Measurements from ENCODE around the gene ZXDC.

ZXDC gene

DNA sequence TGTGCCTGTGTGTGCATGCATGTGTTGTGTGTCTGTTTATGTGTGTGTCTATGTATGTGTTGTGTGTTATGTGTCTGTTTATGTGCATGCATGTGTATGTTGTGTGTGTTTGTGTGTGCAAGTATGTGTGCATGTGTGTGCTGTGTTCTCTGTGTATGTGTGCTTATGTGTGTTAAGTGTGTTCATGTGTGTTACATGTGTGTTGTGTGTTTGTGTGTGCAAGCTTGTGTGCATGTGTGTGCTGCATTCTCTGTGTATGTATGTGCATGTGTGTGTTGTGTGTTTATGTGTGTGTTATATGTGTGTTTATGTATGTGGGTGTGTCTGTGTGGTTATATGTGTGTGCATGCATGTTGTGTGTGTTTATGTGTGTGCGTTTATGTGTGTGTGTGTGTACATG lies 27.0 kb upstream of the ZXDC start:
- no peak overlapping the region for H3K9ac ChIP-seq (ENCODE audit: insufficient read length)

DNA sequence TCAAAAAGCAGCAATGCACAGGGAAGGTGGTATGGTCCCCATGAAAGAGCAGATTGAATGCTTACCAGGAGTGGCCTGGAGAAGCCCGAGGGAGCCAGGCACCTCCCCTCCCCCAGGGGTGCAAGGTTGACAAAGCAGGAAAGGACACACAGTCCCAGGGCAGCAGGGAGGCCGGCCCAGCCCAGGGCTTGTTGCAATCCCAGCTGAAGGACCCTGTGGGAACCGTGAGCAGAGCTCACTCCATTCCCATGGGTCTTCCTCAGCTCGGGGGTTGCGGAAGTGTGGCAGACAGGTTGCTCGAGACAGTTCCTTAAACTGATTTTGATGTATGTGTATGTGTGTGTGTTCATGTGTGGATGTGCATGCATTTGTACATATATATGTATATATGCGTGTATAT lies 26.0 kb upstream of the ZXDC start:
- Histone ChIP-seq H3K36me3 (ENCODE audit: insufficient read depth, low read length) (no peaks in the 10 kb centered on the region), H3K27ac (no peak overlapping the region), H3K9ac (ENCODE audit: insufficient read length) (no peak overlapping the region), H3K9me3 (ENCODE audit: low read depth, low read length) (no peaks in the 10 kb centered on the region), H3K4me3 (no peak overlapping the region)
- TF ChIP-seq FOXP2 (optimal IDR thresholded peaks at IDR 0.05; ENCODE audit: control extremely low read depth, extremely low read length, insufficient read depth) (no peak), EZH2 (IDR thresholded peaks at IDR 0.05) (no peak), POLR2AphosphoS5 (IDR thresholded peaks at IDR 0.05; ENCODE audit: borderline replicate concordance, low read depth, low read length) (no peak)
- no peak for DNase-seq (ENCODE audit: low read depth, low spot score)

More for the DNA sequence above, 27.0 kb upstream of the ZXDC start:
- Histone ChIP-seq H3K36me3 (ENCODE audit: insufficient read depth, low read length) (no peaks in the 10 kb centered on the region), H3K27ac (no peak overlapping the region), H3K9me3 (ENCODE audit: low read depth, low read length) (no peaks in the 10 kb centered on the region), H3K4me3 (no peak overlapping the region)
- DNase-seq (ENCODE audit: low read depth, low spot score) = no peak
- TF ChIP-seq POLR2AphosphoS5 (IDR thresholded peaks at IDR 0.05; ENCODE audit: borderline replicate concordance, low read depth, low read length) = no peak
- no peak for TF ChIP-seq EZH2 (IDR thresholded peaks at IDR 0.05)
- no peak for TF ChIP-seq FOXP2 (optimal IDR thresholded peaks at IDR 0.05; ENCODE audit: control extremely low read depth, extremely low read length, insufficient read depth)

DNA sequence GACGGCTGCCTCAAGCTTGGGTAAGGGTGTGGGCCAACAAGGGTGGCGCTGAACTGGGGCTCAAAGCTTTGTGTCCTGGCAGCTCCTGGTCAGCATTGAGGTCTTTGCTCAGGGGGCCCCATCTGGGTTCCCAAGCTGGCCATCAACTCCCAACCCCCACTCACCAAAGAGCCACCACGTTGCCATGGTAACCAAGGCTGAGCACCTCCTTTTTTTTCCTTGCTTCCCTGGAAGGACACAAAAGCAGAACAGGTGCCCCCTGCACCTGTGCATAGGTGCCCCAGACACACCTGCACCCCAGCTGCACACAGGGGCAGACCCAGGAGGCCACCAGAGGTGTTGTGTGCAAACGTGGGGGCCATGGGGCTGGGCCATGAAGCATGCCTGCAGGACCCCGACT lies 25.4 kb upstream of the ZXDC start:
- no peaks in the 10 kb centered on the region for H3K36me3 ChIP-seq (ENCODE audit: insufficient read depth, low read length)
- no peak for DNase-seq (ENCODE audit: low read depth, low spot score)
- no peak overlapping the region for H3K27ac ChIP-seq
- H3K9me3 ChIP-seq (ENCODE audit: low read depth, low read length) = no peaks in the 10 kb centered on the region
- no peak overlapping the region for H3K4me3 ChIP-seq
- no peak overlapping the region for H3K9ac ChIP-seq (ENCODE audit: insufficient read length)
- TF ChIP-seq EZH2 (IDR thresholded peaks at IDR 0.05) (no peak), POLR2AphosphoS5 (IDR thresholded peaks at IDR 0.05; ENCODE audit: borderline replicate concordance, low read depth, low read length) (no peak)

DNA sequence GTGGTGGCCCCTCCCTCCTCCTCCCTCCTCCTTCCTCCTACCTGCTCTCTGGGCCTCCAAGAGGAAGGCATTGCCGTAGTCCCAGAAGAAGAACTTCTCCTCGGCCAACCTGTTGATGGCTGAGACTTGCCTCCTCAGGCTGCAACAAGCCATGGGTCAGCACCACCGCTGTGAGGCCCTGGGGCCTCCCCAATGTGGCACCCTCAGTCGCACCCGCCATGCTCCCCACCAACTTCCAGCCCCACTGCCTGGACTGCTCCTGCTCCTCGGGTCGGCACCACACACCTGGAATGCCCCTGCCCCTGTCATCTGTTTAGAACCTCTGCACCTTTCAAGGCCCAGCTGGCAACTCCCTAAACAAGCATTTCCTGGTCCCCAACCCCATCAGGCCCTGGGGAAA lies 24.3 kb upstream of the ZXDC start:
- Histone ChIP-seq H3K9ac (ENCODE audit: insufficient read length) (no peak overlapping the region), H3K27ac (no peak overlapping the region), H3K9me3 (ENCODE audit: low read depth, low read length) (no peaks in the 10 kb centered on the region), H3K36me3 (ENCODE audit: insufficient read depth, low read length) (no peaks in the 10 kb centered on the region), H3K4me3 (no peak overlapping the region)
- TF ChIP-seq EZH2 (IDR thresholded peaks at IDR 0.05) (no peak), FOXP2 (optimal IDR thresholded peaks at IDR 0.05; ENCODE audit: control extremely low read depth, extremely low read length, insufficient read depth) (no peak), POLR2AphosphoS5 (IDR thresholded peaks at IDR 0.05; ENCODE audit: borderline replicate concordance, low read depth, low read length) (no peak)
- no peak for DNase-seq (ENCODE audit: low read depth, low spot score)

DNA sequence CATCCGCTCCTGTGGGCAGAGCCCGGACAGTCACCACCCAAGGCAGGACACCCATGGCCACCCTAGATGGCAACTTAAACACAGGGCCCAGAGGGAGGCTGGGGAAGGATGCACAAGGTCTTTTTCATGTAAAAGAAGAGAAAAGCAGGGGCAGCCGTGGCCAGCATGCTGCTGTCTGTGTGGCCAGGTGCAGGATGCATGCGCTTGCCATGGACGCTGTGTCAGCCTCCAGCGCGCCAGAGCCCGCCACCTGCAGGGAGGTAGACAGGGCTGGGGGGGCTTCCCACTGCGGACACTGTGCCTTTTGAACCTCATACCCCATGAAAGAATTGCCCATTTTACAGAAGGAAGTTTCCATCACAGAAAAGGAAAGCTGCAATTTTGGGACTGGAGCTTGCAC lies 23.7 kb upstream of the ZXDC start:
- Histone ChIP-seq H3K9me3 (ENCODE audit: low read depth, low read length) (no peaks in the 10 kb centered on the region), H3K4me3 (no peak overlapping the region), H3K9ac (ENCODE audit: insufficient read length) (no peak overlapping the region), H3K27ac (no peak overlapping the region), H3K36me3 (ENCODE audit: insufficient read depth, low read length) (no peaks in the 10 kb centered on the region)
- TF ChIP-seq FOXP2 (optimal IDR thresholded peaks at IDR 0.05; ENCODE audit: control extremely low read depth, extremely low read length, insufficient read depth) (no peak), POLR2AphosphoS5 (IDR thresholded peaks at IDR 0.05; ENCODE audit: borderline replicate concordance, low read depth, low read length) (no peak), EZH2 (IDR thresholded peaks at IDR 0.05) (no peak)
- no peak for DNase-seq (ENCODE audit: low read depth, low spot score)

DNA sequence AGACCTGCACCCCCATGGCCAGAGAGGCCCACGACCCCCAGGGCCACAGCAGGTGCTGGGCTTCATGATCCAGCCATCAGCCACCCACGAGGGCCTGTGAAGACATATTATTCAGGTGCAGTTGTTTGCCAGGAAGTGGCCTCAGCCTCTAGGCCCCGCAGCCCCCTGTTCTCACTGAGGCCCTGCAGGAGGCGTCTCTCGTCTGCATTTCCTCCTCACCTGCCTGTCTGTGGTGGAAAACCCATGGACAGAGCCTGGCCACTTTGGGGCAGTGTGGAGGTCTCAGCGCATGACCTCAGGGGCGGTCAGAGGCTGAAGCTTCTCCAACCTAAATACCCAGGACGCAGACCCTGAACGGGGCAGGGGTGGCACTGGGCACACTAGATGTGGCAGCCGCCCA lies 23.2 kb upstream of the ZXDC start:
- Histone ChIP-seq H3K27ac (no peak overlapping the region), H3K4me3 (no peak overlapping the region), H3K9me3 (ENCODE audit: low read depth, low read length) (no peaks in the 10 kb centered on the region), H3K36me3 (ENCODE audit: insufficient read depth, low read length) (no peaks in the 10 kb centered on the region), H3K9ac (ENCODE audit: insufficient read length) (no peak overlapping the region)
- DNase-seq (ENCODE audit: low read depth, low spot score) = no peak
- TF ChIP-seq FOXP2 (optimal IDR thresholded peaks at IDR 0.05; ENCODE audit: control extremely low read depth, extremely low read length, insufficient read depth) (no peak), POLR2AphosphoS5 (IDR thresholded peaks at IDR 0.05; ENCODE audit: borderline replicate concordance, low read depth, low read length) (no peak), EZH2 (IDR thresholded peaks at IDR 0.05) (no peak)

DNA sequence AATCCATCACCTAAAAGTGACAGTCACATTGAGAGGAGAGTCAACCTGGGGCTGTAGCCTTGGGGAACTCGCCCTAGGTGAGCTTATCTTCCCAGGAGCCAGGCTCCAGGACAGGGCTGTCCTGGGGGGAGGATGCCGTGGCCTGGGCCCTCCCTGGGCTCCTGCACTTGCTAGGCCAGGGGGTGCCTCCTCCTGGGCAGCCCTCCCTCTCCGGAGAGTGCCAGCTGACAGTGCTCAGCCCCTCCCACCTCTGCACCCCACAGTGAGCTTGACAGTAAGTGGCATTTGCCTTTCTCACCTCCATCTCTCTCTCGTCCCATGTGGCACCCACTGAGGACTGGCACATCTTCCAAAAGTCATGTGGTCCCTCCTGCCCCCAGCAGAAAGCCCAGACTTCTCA lies 22.8 kb upstream of the ZXDC start:
- Histone ChIP-seq H3K36me3 (ENCODE audit: insufficient read depth, low read length) (no peaks in the 10 kb centered on the region), H3K9ac (ENCODE audit: insufficient read length) (no peak overlapping the region), H3K27ac (no peak overlapping the region), H3K9me3 (ENCODE audit: low read depth, low read length) (no peaks in the 10 kb centered on the region), H3K4me3 (no peak overlapping the region)
- DNase-seq (ENCODE audit: low read depth, low spot score) = no peak
- TF ChIP-seq POLR2AphosphoS5 (IDR thresholded peaks at IDR 0.05; ENCODE audit: borderline replicate concordance, low read depth, low read length) (no peak), FOXP2 (optimal IDR thresholded peaks at IDR 0.05; ENCODE audit: control extremely low read depth, extremely low read length, insufficient read depth) (no peak), EZH2 (IDR thresholded peaks at IDR 0.05) (no peak)

DNA sequence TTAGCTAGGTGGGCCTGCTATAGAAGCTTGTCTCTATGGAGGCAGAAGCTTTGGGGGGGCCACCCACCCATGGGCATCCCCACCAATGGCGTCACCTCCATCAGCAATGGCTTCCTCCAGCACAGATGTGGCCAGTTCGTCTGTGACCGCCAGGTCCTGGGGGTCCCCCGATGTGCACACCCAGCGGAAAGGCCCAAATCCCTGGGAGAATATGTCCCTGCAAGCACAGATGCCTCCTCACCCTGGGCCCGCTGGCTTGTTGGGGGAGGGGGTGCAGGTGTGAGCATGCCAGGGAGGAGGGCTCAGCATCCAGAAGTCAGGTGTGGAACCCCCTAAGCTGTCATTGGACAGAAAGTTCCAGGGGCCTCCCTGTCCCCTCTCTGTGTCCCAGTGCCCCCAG lies 22.3 kb upstream of the ZXDC start:
- Histone ChIP-seq H3K9me3 (ENCODE audit: low read depth, low read length) (no peaks in the 10 kb centered on the region), H3K9ac (ENCODE audit: insufficient read length) (no peak overlapping the region), H3K36me3 (ENCODE audit: insufficient read depth, low read length) (no peaks in the 10 kb centered on the region), H3K27ac (no peak overlapping the region), H3K4me3 (no peak overlapping the region)
- TF ChIP-seq EZH2 (IDR thresholded peaks at IDR 0.05) (no peak), FOXP2 (optimal IDR thresholded peaks at IDR 0.05; ENCODE audit: control extremely low read depth, extremely low read length, insufficient read depth) (no peak)
- no peak for DNase-seq (ENCODE audit: low read depth, low spot score)

DNA sequence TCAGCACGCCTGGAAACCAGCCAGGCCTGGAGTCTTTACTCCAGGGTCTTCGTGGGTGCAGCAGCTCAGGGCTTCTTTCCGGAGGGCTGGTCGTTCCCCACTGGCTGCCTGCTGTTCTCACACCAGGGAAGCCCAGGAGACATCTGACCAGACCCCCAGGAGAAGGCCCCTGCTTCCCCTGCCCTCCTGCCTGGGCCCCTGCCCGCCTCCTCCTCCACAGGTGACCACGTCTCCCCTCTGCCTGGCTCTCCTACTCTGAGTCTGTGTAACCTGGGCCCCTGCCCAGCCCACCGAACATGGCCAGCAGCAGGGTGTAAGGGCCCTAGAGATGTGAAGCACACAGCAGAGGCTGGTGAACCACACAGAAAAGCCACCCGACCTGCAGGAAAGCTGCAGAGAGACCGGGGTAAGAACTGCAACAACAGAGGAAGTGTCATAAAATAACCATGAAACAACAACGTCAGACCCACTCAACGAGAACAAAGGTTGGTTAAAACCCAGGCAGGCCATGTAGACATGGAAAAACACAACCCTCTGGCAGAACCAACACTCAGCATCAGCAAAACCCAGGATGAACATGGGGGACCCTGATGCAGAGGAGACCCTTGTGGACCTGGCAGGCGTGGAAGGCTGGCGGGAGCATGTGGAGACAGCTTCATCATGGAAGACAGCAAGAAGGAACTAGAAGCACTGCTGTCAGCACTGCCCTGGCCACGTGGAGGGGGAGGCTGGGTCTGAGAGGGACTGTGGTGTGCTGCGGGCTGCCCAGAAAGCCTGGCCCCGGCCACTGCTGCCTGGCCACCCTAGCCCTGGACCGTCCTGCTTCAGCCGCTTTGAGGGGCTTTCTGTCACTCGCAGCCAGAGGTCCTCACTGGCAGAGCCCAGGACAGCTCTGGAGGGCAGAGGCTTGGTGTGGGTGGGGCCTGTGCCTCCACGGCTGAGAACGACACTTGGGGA lies 21.5 kb upstream of the ZXDC start:
- no peaks in the 10 kb centered on the region for H3K9me3 ChIP-seq (ENCODE audit: low read depth, low read length)
- TF ChIP-seq FOXP2 (optimal IDR thresholded peaks at IDR 0.05; ENCODE audit: control extremely low read depth, extremely low read length, insufficient read depth) (no peak), EZH2 (IDR thresholded peaks at IDR 0.05) (no peak), POLR2AphosphoS5 (IDR thresholded peaks at IDR 0.05; ENCODE audit: borderline replicate concordance, low read depth, low read length) (no peak)
- H3K36me3 ChIP-seq (ENCODE audit: insufficient read depth, low read length) = no peaks in the 10 kb centered on the region
- no peak overlapping the region for H3K4me3 ChIP-seq
- H3K27ac ChIP-seq = no peak overlapping the region
- no peak overlapping the region for H3K9ac ChIP-seq (ENCODE audit: insufficient read length)
- DNase-seq (ENCODE audit: low read depth, low spot score) = no peak

All from SK-N-MC (cell line).